ENCODE results near the gene C10orf90.

DNA sequence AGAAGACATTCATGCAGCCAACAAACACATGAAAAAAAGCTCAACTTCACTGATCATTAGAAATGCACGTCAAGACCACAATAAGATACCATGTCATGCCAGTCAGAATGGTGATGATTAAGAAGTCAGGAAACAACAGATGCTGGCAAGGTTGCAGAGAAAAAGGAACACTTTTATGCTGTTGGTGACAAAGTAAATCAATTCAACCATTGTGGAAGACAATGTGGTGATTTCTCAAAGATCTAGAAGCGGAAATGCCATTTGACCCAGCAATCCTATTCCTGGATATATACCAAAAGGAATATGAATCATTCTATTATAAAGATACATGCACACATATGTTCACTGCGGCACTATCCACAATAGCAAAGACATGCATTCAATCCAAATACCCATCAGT, 77.6 kb downstream of the C10orf90 start:
- TF ChIP-seq, protein P1, sequence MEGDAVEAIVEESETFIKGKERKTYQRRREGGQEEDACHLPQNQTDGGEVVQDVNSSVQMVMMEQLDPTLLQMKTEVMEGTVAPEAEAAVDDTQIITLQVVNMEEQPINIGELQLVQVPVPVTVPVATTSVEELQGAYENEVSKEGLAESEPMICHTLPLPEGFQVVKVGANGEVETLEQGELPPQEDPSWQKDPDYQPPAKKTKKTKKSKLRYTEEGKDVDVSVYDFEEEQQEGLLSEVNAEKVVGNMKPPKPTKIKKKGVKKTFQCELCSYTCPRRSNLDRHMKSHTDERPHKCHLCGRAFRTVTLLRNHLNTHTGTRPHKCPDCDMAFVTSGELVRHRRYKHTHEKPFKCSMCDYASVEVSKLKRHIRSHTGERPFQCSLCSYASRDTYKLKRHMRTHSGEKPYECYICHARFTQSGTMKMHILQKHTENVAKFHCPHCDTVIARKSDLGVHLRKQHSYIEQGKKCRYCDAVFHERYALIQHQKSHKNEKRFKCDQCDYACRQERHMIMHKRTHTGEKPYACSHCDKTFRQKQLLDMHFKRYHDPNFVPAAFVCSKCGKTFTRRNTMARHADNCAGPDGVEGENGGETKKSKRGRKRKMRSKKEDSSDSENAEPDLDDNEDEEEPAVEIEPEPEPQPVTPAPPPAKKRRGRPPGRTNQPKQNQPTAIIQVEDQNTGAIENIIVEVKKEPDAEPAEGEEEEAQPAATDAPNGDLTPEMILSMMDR (IDR thresholded peaks at IDR 0.05; ENCODE audit: low read length), result no peak
- TF ChIP-seq EZH2 (IDR thresholded peaks at IDR 0.05; ENCODE audit: borderline replicate concordance, low read length), result no peak
